K562 (cell line): ENCODE measurements around the gene CFAP92. TPM values are rescaled to one million over a fixed set of nuclear protein-coding genes. Genes with fewer than 3 reads are reported as not detected.

Experiments
- ATAC-seq: fragments of 200-7000 bp; cut with Tn5 transposase; 3 replicates; pipeline ENCODE4 v1.9.1; 2020; ENCODE audit warnings: moderate library complexity
- BruUV-seq: library from RNA; stranded (reverse); fragments of 400-500 nt; replicated peaks from 2 replicates; lab custom pipeline; 2021; lab: Mats Ljungman, UMichigan
- CTCF ChIA-PET: fragments of 300-600 bp; formaldehyde crosslinking; extraction: SDS; loops from one replicate; lab custom pipeline; 2021; ENCODE audit warnings: low intra/inter-chr PET ratio; lab: Yijun Ruan, JAX
- POLR2A ChIA-PET: fragments of 300-600, 350-650 bp; sonication (Branson Sonifier 250); formaldehyde crosslinking; extraction: SDS; loops from one replicate; lab custom pipeline; 2021; ENCODE audit warnings: antibody characterized with exemption, inconsistent platforms; lab: Yijun Ruan, JAX
- DNase-seq, 4 experiments: peaks; one replicate each; pipeline versions ENCODE4 v3.0.0 to v3.0.0-alpha.2; 2011 to 2018; ENCODE audit warnings: low spot score in 3 of 4, mixed read lengths in 3 of 4; ENCODE audit errors: extremely low read depth in 1 of 4
- FAIRE-seq: peaks from 2 replicates; lab custom pipeline; 2011; peaks lifted over from hg19 to GRCh38; lab: Jason Lieb, UNC
- H2AFZ ChIP-seq: 2 replicates; pipeline ENCODE4 v1.6.0; 2011; ENCODE audit warnings: low read depth, low read length, control low read depth, inconsistent platforms
- H3K27ac ChIP-seq: fragments of 200-600 bp; 3 replicates; pipeline ENCODE4 v1.8.0; 2011; ENCODE audit warnings: low read depth, mild to moderate bottlenecking, control low read depth, inconsistent platforms, low read length, moderate library complexity, mixed read lengths; ENCODE audit errors: extremely low read depth
- H3K27me3 ChIP-seq, 2 experiments: fragments of 300-600 bp in 1 of 2; 2 replicates in 1 of 2; 3 replicates in 1 of 2; pipeline versions ENCODE4 v1.6.0 to v1.8.0; 2011; ENCODE audit warnings: inconsistent platforms in 2 of 2, low read length in 2 of 2, mild to moderate bottlenecking in 1 of 2, mixed read lengths in 1 of 2, moderate library complexity in 1 of 2; ENCODE audit not compliant: control insufficient read depth in 2 of 2, insufficient read depth in 2 of 2
- H3K36me3 ChIP-seq: fragments of 300-600 bp; 3 replicates; pipeline ENCODE4 v1.8.0; 2011; ENCODE audit warnings: mild to moderate bottlenecking, low read length, inconsistent platforms; ENCODE audit not compliant: control insufficient read depth, insufficient read depth
- H3K4me1 ChIP-seq, 2 experiments: fragments of 200-600 bp in 1 of 2; replicated peaks in 1 of 2; 2 replicates in 1 of 2; 3 replicates in 1 of 2; pipeline versions ENCODE4 v1.5.1 to v1.8.0; 2011; ENCODE audit warnings: inconsistent platforms in 2 of 2, low read length in 2 of 2, mild to moderate bottlenecking in 1 of 2, mixed read lengths in 1 of 2, moderate library complexity in 1 of 2; ENCODE audit not compliant: control insufficient read depth in 2 of 2, insufficient read depth in 2 of 2
- H3K4me2 ChIP-seq: 2 replicates; pipeline ENCODE4 v1.6.1; 2011; ENCODE audit warnings: low read length, control low read depth, inconsistent platforms, mixed read lengths; ENCODE audit not compliant: insufficient read depth
- H3K4me3 ChIP-seq: fragments of 200-600 bp; sonication (generic), shearing (Covaris generic); 2 replicates; pipeline ENCODE4 v1.5.1; 2016; ENCODE audit warnings: control low read depth, inconsistent platforms
- H3K79me2 ChIP-seq: fragments of 200-600 bp; 3 replicates; pipeline ENCODE4 v1.8.0; 2011; ENCODE audit warnings: low read length, inconsistent platforms; ENCODE audit not compliant: control insufficient read depth, insufficient read depth
- H3K9ac ChIP-seq, 2 experiments: 2 replicates each; pipeline versions ENCODE4 v1.6.0 to v1.6.1; 2011; ENCODE audit warnings: low read depth in 2 of 2, low read length in 2 of 2, control low read depth in 1 of 2, inconsistent platforms in 1 of 2, mild to moderate bottlenecking in 1 of 2, mixed read lengths in 1 of 2; ENCODE audit not compliant: insufficient read depth in 1 of 2
- H3K9me1 ChIP-seq: one replicate; pipeline ENCODE4 v1.6.0; 2011; ENCODE audit warnings: inconsistent platforms, mild to moderate bottlenecking, low read length, moderate library complexity; ENCODE audit not compliant: control insufficient read depth, insufficient read depth
- H3K9me3 ChIP-seq: replicated peaks from 2 replicates; pipeline ENCODE4 v1.5.1; 2011; ENCODE audit warnings: low read depth, low read length, inconsistent platforms; ENCODE audit not compliant: control insufficient read depth, insufficient read depth
- H4K20me1 ChIP-seq: replicated peaks from 2 replicates; pipeline ENCODE4 v1.6.1; 2011; ENCODE audit warnings: low read length, inconsistent platforms, mixed read lengths; ENCODE audit not compliant: control insufficient read depth, insufficient read depth
- BRF1 ChIP-seq: IDR thresholded peaks from 3 replicates; pipeline ENCODE4 v1.6.1; 2011; ENCODE audit warnings: borderline replicate concordance, mild to moderate bottlenecking; ENCODE audit not compliant: insufficient read length; ENCODE audit errors: extremely low read depth
- FOS ChIP-seq: IDR thresholded peaks from 3 replicates; pipeline ENCODE4 v1.6.1; 2011; ENCODE audit not compliant: insufficient read length; ENCODE audit errors: extremely low read depth
- GABPB1 ChIP-seq: sonication (generic); formaldehyde crosslinking; IDR thresholded peaks from 2 replicates; pipeline ENCODE4 v1.8.0; 2022; ENCODE audit warnings: mild to moderate bottlenecking, missing genetic modification reagents
- KHSRP ChIP-seq: fragments of 450-650 bp; IDR thresholded peaks from 2 replicates; pipeline ENCODE4 v1.6.1; 2017
- KLF16 ChIP-seq: IDR thresholded peaks from 2 replicates; pipeline ENCODE4 v1.6.1; 2016; ENCODE audit warnings: antibody characterized with exemption
- NBN ChIP-seq: fragments of 450-650 bp; IDR thresholded peaks from 2 replicates; pipeline ENCODE4 v1.6.1; 2016; ENCODE audit warnings: low read depth, mild to moderate bottlenecking
- NCOA1 ChIP-seq: fragments of 450-650 bp; IDR thresholded peaks from 2 replicates; pipeline ENCODE4 v1.6.1; 2016; ENCODE audit warnings: low read depth
- NR2F6 ChIP-seq: fragments of 450-650 bp; formaldehyde crosslinking; IDR thresholded peaks from 2 replicates; pipeline ENCODE4 v1.4.0; 2020; ENCODE audit warnings: mild to moderate bottlenecking
- NUFIP1 ChIP-seq: fragments of 450-650 bp; IDR thresholded peaks from 2 replicates; pipeline ENCODE4 v1.6.1; 2018; ENCODE audit not compliant: partially characterized antibody
- PHTF2 ChIP-seq: fragments of 250-450 bp; sonication (Bioruptor Pico); IDR thresholded peaks from 2 replicates; pipeline ENCODE4 v1.5.0; 2021; ENCODE audit warnings: mild to moderate bottlenecking
- TSHZ1 ChIP-seq: fragments of 250-450 bp; sonication (Bioruptor Pico); IDR thresholded peaks from 2 replicates; pipeline ENCODE4 v1.4.0; 2020; ENCODE audit warnings: mild to moderate bottlenecking, moderate library complexity
- ZNF121 ChIP-seq: sonication (generic); formaldehyde crosslinking; conservative IDR thresholded peaks from 2 replicates; pipeline ENCODE4 v1.8.0; 2022; ENCODE audit warnings: missing genetic modification reagents
- WGBS: fragments of 100-300 bp; shearing (Covaris generic); methylation state at CpG from one replicate; pipeline ENCODE4 v1.1.6; 2016; ENCODE audit warnings: low coverage, mixed read lengths; ENCODE audit not compliant: insufficient coverage; ENCODE audit errors: missing lambda C conversion rate; 5-methylcytosine and 5-hydroxymethylcytosine counted together
- in situ Hi-C: fragments of 300-500 bp; cut with MboI; formaldehyde crosslinking; loops from 4 replicates; pipeline ENCODE4 v1.15.0; 2018; ENCODE audit warnings: inconsistent platforms, mixed read lengths
- intact Hi-C: fragments of 100-400 bp; cut with micrococcal nuclease; formaldehyde crosslinking; loops from 2 replicates; pipeline ENCODE4 v1.14.2; 2022
- polyA plus RNA-seq, 8 experiments: library from polyadenylated mRNA; depleted of rRNA in 4 of 8; stranded (reverse) in 5 of 8; unstranded in 3 of 8; fragments of >200 nt; fragmentation: Nextera tagmentation in 2 of 8; fragmentation: Illumina TruSeq in 1 of 8; extraction: Ambion mirVana in 2 of 8; extraction: Trizol in 1 of 8; gene quantifications; 2 replicates each; pipeline versions ENCODE4 v1.2.1 to v1.2.3, GENCODE V29; 2011 to 2014; ENCODE audit warnings: inconsistent platforms in 1 of 8, missing spikeins in 1 of 8
- total RNA-seq, 7 experiments: library from RNA; depleted of rRNA in 6 of 7; stranded (reverse); fragments of >200 nt in 6 of 7; fragmentation: Illumina TruSeq in 2 of 7; extraction: Trizol in 2 of 7; gene quantifications; 2 replicates each; pipeline versions ENCODE4 v1.2.1 to v1.2.3, GENCODE V29; 2011 to 2021; ENCODE audit warnings: low replicate concordance in 1 of 7
- TF ChIP-seq, protein P1 (sequence below): sonication (generic); formaldehyde crosslinking; IDR thresholded peaks from 2 replicates; pipeline ENCODE4 v1.9.0; 2022; ENCODE audit warnings: mild to moderate bottlenecking, missing genetic modification reagents

CFAP92 gene
- total and polyA plus RNA-seq, 9 of the 15 experiments (the other 6 are each of a cell fraction or from before 2014, with no cell fraction given) = 0.06 to 0.62 (median 0.36) TPM

GRCh38 chr3:129001101-129001805 is 7.4 kb upstream of the CFAP92 start, which contains the start of gene EFCC1:
TSS of gene EFCC1 (plus strand) at chr3:129001304. CDS start at chr3:129001629, 325 bp downstream.
- H3K9ac ChIP-seq = no peak within 1 kb of the TSS
- no peak within 1 kb of the TSS for H3K4me2 ChIP-seq
- in situ Hi-C loops = no loop called here
- FAIRE-seq = no peak
- no peak within 1 kb of the TSS; the same call in 1 of the 2 replicates for H3K4me3 ChIP-seq
- BruUV-seq = no TSS peak
- no peaks in the 10 kb centered on the region for H3K9me1 ChIP-seq
- CTCF ChIA-PET = no interaction called here
- peak; percentile 61; the same call in 2 of the 3 replicates for ATAC-seq
- peak in 2 of 4 experiments; percentile 47 to 56 for DNase-seq
- H2AFZ ChIP-seq = no peak within 1 kb of the TSS
- TF ChIP-seq FOS = no peak
- H3K27ac ChIP-seq = no peak within 1 kb of the TSS
- POLR2A ChIA-PET = interaction anchor here (0.6 kb wide), 1 partner anchor 81 kb away, joined by 3 read pairs; no protein-coding TSS in a partner anchor
- H3K79me2 ChIP-seq = no peaks in the 10 kb centered on the region
- H4K20me1 ChIP-seq = no peaks in the 10 kb centered on the region
- peaks cover 9 to 48% of the 10 kb centered on the region in 2 experiments; a peak in 4 of 5 replicates for H3K27me3 ChIP-seq
- intact Hi-C loops = no loop called here
- no peaks in the 10 kb centered on the region for H3K36me3 ChIP-seq
- H3K9me3 ChIP-seq = no peaks in the 10 kb centered on the region
- WGBS = 2% methylated on average over 18 of the region's 74 CpGs
- H3K4me1 ChIP-seq = peaks cover 0 to 17% of the 10 kb centered on the region in 2 experiments; a peak in 2 of 5 replicates

DNA sequence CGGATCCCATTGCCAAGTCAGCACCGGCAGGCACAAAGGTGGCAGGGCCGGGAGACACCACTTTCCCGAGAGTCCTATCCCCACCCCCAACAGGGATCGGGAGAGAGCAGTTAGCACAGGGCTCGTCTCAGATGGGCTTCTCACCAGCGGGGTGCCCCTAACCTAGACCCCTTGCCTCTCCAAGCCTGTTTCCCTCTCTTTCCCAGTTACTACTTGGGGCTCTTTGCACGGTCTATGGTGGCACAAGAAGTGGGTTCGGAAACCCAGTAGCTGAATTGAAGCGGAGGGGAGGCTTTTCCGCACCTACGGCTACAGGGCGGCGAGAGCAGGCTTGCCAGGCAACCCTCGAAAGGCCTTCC is 6.8 kb upstream of the CFAP92 start:
- Histone ChIP-seq H3K9me3 (no peaks in the 10 kb centered on the region), H2AFZ (no peak overlapping the region), H3K4me2 (no peak overlapping the region), H3K27ac (no peak overlapping the region), H3K79me2 (no peaks in the 10 kb centered on the region), H3K27me3 (peaks cover 9 to 48% of the 10 kb centered on the region in 2 experiments; a peak in 4 of 5 replicates), H3K36me3 (no peaks in the 10 kb centered on the region), H3K4me3 (no peak overlapping the region), H3K4me1 (peaks cover 0 to 17% of the 10 kb centered on the region in 2 experiments; a peak in 2 of 5 replicates), H3K9me1 (no peaks in the 10 kb centered on the region), H3K9ac (no peak overlapping the region), H4K20me1 (no peaks in the 10 kb centered on the region)
- DNase-seq (no peak), ATAC-seq (no peak), FAIRE-seq (no peak)
- WGBS = 33% methylated on average over 6 of the region's 15 CpGs
- ChIA-PET CTCF (no interaction called here), POLR2A (interaction anchor here (0.6 kb wide), 1 partner anchor 82 kb away, joined by 3 read pairs; no protein-coding TSS in a partner anchor)
- no TSS peak for BruUV-seq
- in situ Hi-C loops = no loop called here
- intact Hi-C loops = no loop called here
- TF ChIP-seq NR2F6 (CRISPR knock-in tag) (no peak), GABPB1 (CRISPR knock-in tag) (no peak), KHSRP (no peak), KLF16 (no peak), ZNF121 (CRISPR knock-in tag) (no peak), NBN (no peak), BRF1 (no peak), NCOA1 (no peak), TSHZ1 (no peak), NUFIP1 (no peak), PHTF2 (CRISPR knock-in tag) (no peak)
- TF ChIP-seq, protein P1, sequence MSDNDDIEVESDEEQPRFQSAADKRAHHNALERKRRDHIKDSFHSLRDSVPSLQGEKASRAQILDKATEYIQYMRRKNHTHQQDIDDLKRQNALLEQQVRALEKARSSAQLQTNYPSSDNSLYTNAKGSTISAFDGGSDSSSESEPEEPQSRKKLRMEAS (CRISPR knock-in tag) = no peak
